Endothelial cell of umbilical vein (primary cell): ENCODE results near the gene RHEX. TPM values are rescaled to one million over a fixed set of nuclear protein-coding genes. Genes with fewer than 3 reads are reported as not detected.

ENCODE experiments used
- BruUV-seq: library from RNA; stranded (reverse); fragments of 400-500 nt; replicated peaks from 2 replicates; lab custom pipeline; 2021; lab: Mats Ljungman, UMichigan
- CTCF ChIA-PET: fragments of 300-600, 350-600 bp; sonication (Branson Sonifier 250); formaldehyde crosslinking; loops from one replicate; lab custom pipeline; 2021; ENCODE audit warnings: antibody characterized with exemption, inconsistent platforms; lab: Charles Lee
- POLR2A ChIA-PET: fragments of 300-600, 350-600 bp; sonication (Branson Sonifier 250); formaldehyde crosslinking; loops from one replicate; lab custom pipeline; 2021; ENCODE audit warnings: antibody characterized with exemption, inconsistent platforms; lab: Charles Lee
- DNase-seq: peaks from one replicate; pipeline ENCODE4 v3.0.0-alpha.2; 2011; ENCODE audit warnings: low read depth, low spot score
- FAIRE-seq: peaks from 2 replicates; lab custom pipeline; 2011; peaks lifted over from hg19 to GRCh38; lab: Jason Lieb, UNC
- H2AFZ ChIP-seq: 2 replicates; pipeline ENCODE4 v1.6.0; 2012; ENCODE audit warnings: low read depth, low read length, control low read depth, inconsistent platforms
- H3K27ac ChIP-seq: 2 replicates; pipeline ENCODE4 v1.5.1; 2011; ENCODE audit warnings: low read depth, mild to moderate bottlenecking, control low read depth, low read length, moderate library complexity; ENCODE audit not compliant: insufficient read depth
- H3K27me3 ChIP-seq, 2 experiments: 2 replicates each; pipeline versions ENCODE4 v1.6.0 to v1.6.1; 2011; ENCODE audit warnings: low read length in 2 of 2, mixed read lengths in 1 of 2; ENCODE audit not compliant: control insufficient read depth in 2 of 2, insufficient read depth in 2 of 2
- H3K36me3 ChIP-seq, 2 experiments: 2 replicates in 1 of 2; 3 replicates in 1 of 2; pipeline ENCODE4 v1.5.1; 2011; ENCODE audit warnings: low read length in 2 of 2, mild to moderate bottlenecking in 1 of 2, moderate library complexity in 1 of 2; ENCODE audit not compliant: control insufficient read depth in 2 of 2, insufficient read depth in 2 of 2; ENCODE audit errors: extremely low read depth in 1 of 2
- H3K4me1 ChIP-seq: 3 replicates; pipeline ENCODE4 v1.5.1; 2011; ENCODE audit warnings: mild to moderate bottlenecking, low read length; ENCODE audit not compliant: control insufficient read depth, insufficient read depth; ENCODE audit errors: extremely low read depth
- H3K4me2 ChIP-seq: 2 replicates; pipeline ENCODE4 v1.6.1; 2011; ENCODE audit warnings: low read length, control low read depth, mixed read lengths; ENCODE audit not compliant: insufficient read depth
- H3K4me3 ChIP-seq, 3 experiments: fragments of 200-600 bp in 1 of 3; sonication (generic), shearing (Covaris generic) in 1 of 3; replicated peaks in 1 of 3; 2 replicates each; pipeline ENCODE4 v1.5.1; 2011 to 2016; ENCODE audit warnings: control low read depth in 3 of 3, low read length in 3 of 3, mild to moderate bottlenecking in 2 of 3, inconsistent platforms in 1 of 3, low read depth in 1 of 3, moderate library complexity in 1 of 3; ENCODE audit not compliant: insufficient read depth in 1 of 3
- H3K79me2 ChIP-seq: 2 replicates; pipeline ENCODE4 v1.6.0; 2012; ENCODE audit warnings: low read length, inconsistent platforms; ENCODE audit not compliant: control insufficient read depth, insufficient read depth
- H3K9ac ChIP-seq: replicated peaks from 2 replicates; pipeline ENCODE3; 2011; ENCODE audit warnings: low read length, control low read depth; ENCODE audit not compliant: insufficient read depth; ENCODE audit errors: extremely low read depth
- H3K9me1 ChIP-seq: replicated peaks from 3 replicates; pipeline ENCODE4 v1.6.0; 2011; ENCODE audit warnings: mild to moderate bottlenecking, low read length; ENCODE audit not compliant: control insufficient read depth, insufficient read depth; ENCODE audit errors: extremely low read depth
- H3K9me3 ChIP-seq: replicated peaks from 2 replicates; pipeline ENCODE4 v1.5.1; 2012; ENCODE audit warnings: low read length, inconsistent platforms; ENCODE audit not compliant: control insufficient read depth, insufficient read depth
- H4K20me1 ChIP-seq: replicated peaks from 2 replicates; pipeline ENCODE3; 2011; ENCODE audit warnings: mild to moderate bottlenecking, low read length; ENCODE audit not compliant: control insufficient read depth, insufficient read depth; ENCODE audit errors: extremely low read depth
- GATA2 ChIP-seq: IDR thresholded peaks from 2 replicates; pipeline ENCODE4 v1.7.0; 2011; ENCODE audit warnings: low read depth, mild to moderate bottlenecking, moderate library complexity, mixed read lengths, low read length; ENCODE audit not compliant: insufficient read length, insufficient read depth
- MYC ChIP-seq: IDR thresholded peaks from one replicate; pipeline ENCODE4 v1.6.1; 2011; ENCODE audit warnings: mild to moderate bottlenecking, low read depth, low read length
- POLR2AphosphoS5 ChIP-seq: IDR thresholded peaks from 2 replicates; pipeline ENCODE4 v1.6.1; 2012; ENCODE audit warnings: low read depth, mild to moderate bottlenecking, control low read depth, low read length, moderate library complexity; ENCODE audit not compliant: insufficient read depth
- dilution Hi-C: fragments of 300-500 bp; cut with MboI; formaldehyde crosslinking; loops from one replicate; pipeline ENCODE4 v1.15.0; 2019; ENCODE audit warnings: low sequenced_read_pairs; ENCODE audit not compliant: extremely low pct_ligation_motif_present
- intact Hi-C: fragments of 100-400 bp; cut with micrococcal nuclease; formaldehyde crosslinking; loops from one replicate; pipeline ENCODE4 v1.10.0; 2022
- polyA plus RNA-seq, 4 experiments: library from polyadenylated mRNA; depleted of rRNA in 3 of 4; stranded (reverse) in 3 of 4; unstranded in 1 of 4; fragments of >200 nt; gene quantifications; 2 replicates each; pipeline versions ENCODE4 v1.2.1 to v1.2.3, GENCODE V29; 2011 to 2012; ENCODE audit warnings: missing spikeins in 1 of 4
- total RNA-seq: library from RNA; stranded (reverse); gene quantifications from 2 replicates; pipeline ENCODE4 v1.2.3, GENCODE V29; 2021
- TF ChIP-seq, protein P1 (sequence below), 2 donors: IDR thresholded peaks; 1 replicate in 1 of 2; 2 replicates in 1 of 2; pipeline ENCODE4 v1.5.1; 2011; ENCODE audit warnings: low read length in 2 of 2, mild to moderate bottlenecking in 2 of 2, moderate library complexity in 2 of 2, control low read depth in 1 of 2, inconsistent platforms in 1 of 2, low read depth in 1 of 2; ENCODE audit not compliant: insufficient read depth in 1 of 2; ENCODE audit errors: extremely low read depth in 1 of 2

Gene RHEX
- total and polyA plus RNA-seq, 2 donors (not counting 3 experiments of a cell fraction or from before 2014, with no cell fraction given) = not detected

- intact Hi-C loops (no loop called here), dilution Hi-C loops (no loop called here)
- Histone ChIP-seq H4K20me1 (no peaks in the 10 kb centered on the region), H2AFZ (no peak overlapping the region), H3K4me1 (no peaks in the 10 kb centered on the region), H3K79me2 (no peaks in the 10 kb centered on the region), H3K4me3 (no peak overlapping the region), H3K27me3 (peaks cover 0 to 13% of the 10 kb centered on the region in 2 experiments), H3K4me2 (no peak overlapping the region), H3K9me1 (no peaks in the 10 kb centered on the region), H3K9me3 (no peaks in the 10 kb centered on the region), H3K36me3 (no peaks in the 10 kb centered on the region), H3K9ac (no peak overlapping the region), H3K27ac (no peak overlapping the region)
- ChIA-PET POLR2A (no interaction called here), CTCF (interaction anchor here (0.9 to 1.0 kb wide), 2 partner anchors 13 to 27 kb away, joined by 3 read pairs; no protein-coding TSS in a partner anchor)
- BruUV-seq = no TSS peak
- FAIRE-seq (no peak), DNase-seq (no peak)
- TF ChIP-seq POLR2AphosphoS5 (no peak), GATA2 (no peak), MYC (no peak)
- TF ChIP-seq, protein P1, sequence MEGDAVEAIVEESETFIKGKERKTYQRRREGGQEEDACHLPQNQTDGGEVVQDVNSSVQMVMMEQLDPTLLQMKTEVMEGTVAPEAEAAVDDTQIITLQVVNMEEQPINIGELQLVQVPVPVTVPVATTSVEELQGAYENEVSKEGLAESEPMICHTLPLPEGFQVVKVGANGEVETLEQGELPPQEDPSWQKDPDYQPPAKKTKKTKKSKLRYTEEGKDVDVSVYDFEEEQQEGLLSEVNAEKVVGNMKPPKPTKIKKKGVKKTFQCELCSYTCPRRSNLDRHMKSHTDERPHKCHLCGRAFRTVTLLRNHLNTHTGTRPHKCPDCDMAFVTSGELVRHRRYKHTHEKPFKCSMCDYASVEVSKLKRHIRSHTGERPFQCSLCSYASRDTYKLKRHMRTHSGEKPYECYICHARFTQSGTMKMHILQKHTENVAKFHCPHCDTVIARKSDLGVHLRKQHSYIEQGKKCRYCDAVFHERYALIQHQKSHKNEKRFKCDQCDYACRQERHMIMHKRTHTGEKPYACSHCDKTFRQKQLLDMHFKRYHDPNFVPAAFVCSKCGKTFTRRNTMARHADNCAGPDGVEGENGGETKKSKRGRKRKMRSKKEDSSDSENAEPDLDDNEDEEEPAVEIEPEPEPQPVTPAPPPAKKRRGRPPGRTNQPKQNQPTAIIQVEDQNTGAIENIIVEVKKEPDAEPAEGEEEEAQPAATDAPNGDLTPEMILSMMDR (IDR thresholded peaks at IDR 0.05; ENCODE audit: extremely low read depth in 1 of 2, insufficient read depth in 1 of 2, low read depth in 1 of 2, low read length in 2 of 2) = no peak
These were observed 26.2 kb downstream of the RHEX start for GRCh38 chr1:206079135-206079534.
